VCaP (cell line): ENCODE measurements around the gene COL18A1.

ENCODE experiments used
- H3K27ac ChIP-seq: fragments of 450-650 bp; 2 replicates; pipeline ENCODE4 v1.5.1; 2017
- CTCF ChIP-seq: fragments of 450-650 bp; conservative IDR thresholded peaks from 2 replicates; pipeline ENCODE4 v1.5.1; 2017; ENCODE audit warnings: mild to moderate bottlenecking, moderate library complexity

The COL18A1 gene

GRCh38 chr21:45487891-45488600, 83.1 kb downstream of the COL18A1 start:
- TF ChIP-seq CTCF: no peak
- no peak overlapping the region for H3K27ac ChIP-seq

GRCh38 chr21:45488931-45489721, 84.2 kb downstream of the COL18A1 start:
- no peak overlapping the region for H3K27ac ChIP-seq
- TF ChIP-seq CTCF: no peak

GRCh38 chr21:45489722-45489982, 84.7 kb downstream of the COL18A1 start:
- TF ChIP-seq CTCF: no peak
- H3K27ac ChIP-seq: no peak overlapping the region

- no peak overlapping the region for H3K27ac ChIP-seq
- TF ChIP-seq CTCF: no peak
Measured at GRCh38 chr21:45490049-45490731, 85.2 kb downstream of the COL18A1 start.

GRCh38 chr21:45491056-45491455, 86.1 kb downstream of the COL18A1 start:
- H3K27ac ChIP-seq: no peak overlapping the region
- TF ChIP-seq CTCF: no peak

- TF ChIP-seq CTCF: no peak
- no peak overlapping the region for H3K27ac ChIP-seq
Measured at GRCh38 chr21:45491623-45492022, 86.7 kb downstream of the COL18A1 start.

GRCh38 chr21:45492765-45493164, 87.8 kb downstream of the COL18A1 start:
- no peak for TF ChIP-seq CTCF
- no peak overlapping the region for H3K27ac ChIP-seq
